ENCODE data around the gene ANKFN1.

Gene ANKFN1

GRCh38 chr17:56144223-56144622 is 9.1 kb upstream of the ANKFN1 start:
- DNase-seq = no peak

- no peak for DNase-seq
These were observed 6.7 kb upstream of the ANKFN1 start for GRCh38 chr17:56146534-56146933.

- no peak for DNase-seq
These were observed 4.9 kb upstream of the ANKFN1 start for GRCh38 chr17:56148333-56148732.

GRCh38 chr17:56149266-56150036 is 3.8 kb upstream of the ANKFN1 start:
- no peak for DNase-seq

- DNase-seq = no peak
These were observed 2.6 kb upstream of the ANKFN1 start for GRCh38 chr17:56150649-56151048.

GRCh38 chr17:56157845-56158244 is 4.6 kb downstream of the ANKFN1 start:
- DNase-seq = no peak

GRCh38 chr17:56158344-56158743 is 5.1 kb downstream of the ANKFN1 start:
- DNase-seq = no peak

GRCh38 chr17:56158915-56159825 is 5.9 kb downstream of the ANKFN1 start:
- DNase-seq = no peak

GRCh38 chr17:56159826-56160380 is 6.6 kb downstream of the ANKFN1 start:
- DNase-seq = no peak

GRCh38 chr17:56160422-56160821 is 7.1 kb downstream of the ANKFN1 start:
- DNase-seq = no peak

- DNase-seq = no peak
These were observed 11.9 kb downstream of the ANKFN1 start for GRCh38 chr17:56165072-56165641.

- no peak for DNase-seq
These were observed 14.2 kb downstream of the ANKFN1 start for GRCh38 chr17:56167491-56167890.

- no peak for DNase-seq
These were observed 16.3 kb downstream of the ANKFN1 start for GRCh38 chr17:56169621-56170020.

- DNase-seq = no peak
These were observed 18.1 kb downstream of the ANKFN1 start for GRCh38 chr17:56171186-56171959.

GRCh38 chr17:56172517-56172982 is 19.3 kb downstream of the ANKFN1 start:
- DNase-seq = no peak

- no peak for DNase-seq
These were observed 19.8 kb downstream of the ANKFN1 start for GRCh38 chr17:56173026-56173425.

GRCh38 chr17:56173958-56174835 is 20.9 kb downstream of the ANKFN1 start:
- no peak for DNase-seq

GRCh38 chr17:56175299-56175955 is 22.2 kb downstream of the ANKFN1 start:
- no peak for DNase-seq

GRCh38 chr17:56176091-56176490 is 22.8 kb downstream of the ANKFN1 start:
- no peak for DNase-seq

- no peak for DNase-seq
These were observed 24.1 kb downstream of the ANKFN1 start for GRCh38 chr17:56177361-56177760.

- no peak for DNase-seq
These were observed 24.9 kb downstream of the ANKFN1 start for GRCh38 chr17:56178203-56178602.
